ENCODE measurements around the gene RGMB. TPM values are rescaled to one million over a fixed set of nuclear protein-coding genes. Genes with fewer than 3 reads are reported as not detected.

RGMB gene
- total RNA-seq, 1 donor from 2014 or later = 20.0 TPM

DNA sequence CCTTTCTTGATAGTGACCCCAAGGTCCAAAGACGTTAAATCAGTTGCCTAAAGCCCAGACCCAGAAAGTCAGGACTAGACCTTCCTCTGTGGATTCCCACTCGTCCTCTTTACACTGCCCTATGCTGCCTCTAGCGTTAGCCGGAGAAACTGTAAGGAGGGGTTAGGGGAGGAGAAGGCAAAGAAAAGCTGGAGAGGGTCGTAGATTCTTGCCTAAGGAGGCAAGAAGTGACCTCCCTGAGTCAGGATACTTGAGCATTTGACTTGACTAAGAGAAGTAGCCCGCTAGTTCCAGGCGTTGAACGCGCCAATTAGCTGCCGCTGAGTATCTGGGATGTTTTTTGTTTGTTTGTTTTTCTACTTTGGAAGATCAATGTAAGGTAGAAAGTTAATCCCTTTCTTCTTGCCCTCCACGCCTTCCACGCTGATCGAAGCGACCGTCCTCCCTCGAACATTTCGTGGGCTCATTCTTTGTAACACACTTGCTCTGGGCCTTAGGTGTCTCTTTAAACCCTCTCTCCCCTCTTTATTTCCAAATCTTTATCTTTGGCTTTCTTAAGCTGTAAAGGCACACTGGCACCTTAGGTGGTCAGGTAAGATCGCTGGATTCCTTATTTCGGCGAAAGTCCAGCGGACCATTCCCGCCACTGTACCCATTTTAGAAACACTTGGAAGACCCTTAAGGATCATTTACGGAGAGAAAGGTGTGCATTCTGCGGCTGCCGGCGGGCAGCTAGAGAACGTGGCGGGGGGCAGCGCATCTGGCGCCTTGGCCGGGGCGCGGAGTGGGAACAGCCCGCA lies 5.1 kb upstream of the RGMB start:
- DNase-seq (ENCODE audit: low spot score) = peak; percentile 46

- DNase-seq (ENCODE audit: low spot score) = no peak
These were observed 4.6 kb upstream of the RGMB start for GRCh38 chr5:98768960-98769209.

DNA sequence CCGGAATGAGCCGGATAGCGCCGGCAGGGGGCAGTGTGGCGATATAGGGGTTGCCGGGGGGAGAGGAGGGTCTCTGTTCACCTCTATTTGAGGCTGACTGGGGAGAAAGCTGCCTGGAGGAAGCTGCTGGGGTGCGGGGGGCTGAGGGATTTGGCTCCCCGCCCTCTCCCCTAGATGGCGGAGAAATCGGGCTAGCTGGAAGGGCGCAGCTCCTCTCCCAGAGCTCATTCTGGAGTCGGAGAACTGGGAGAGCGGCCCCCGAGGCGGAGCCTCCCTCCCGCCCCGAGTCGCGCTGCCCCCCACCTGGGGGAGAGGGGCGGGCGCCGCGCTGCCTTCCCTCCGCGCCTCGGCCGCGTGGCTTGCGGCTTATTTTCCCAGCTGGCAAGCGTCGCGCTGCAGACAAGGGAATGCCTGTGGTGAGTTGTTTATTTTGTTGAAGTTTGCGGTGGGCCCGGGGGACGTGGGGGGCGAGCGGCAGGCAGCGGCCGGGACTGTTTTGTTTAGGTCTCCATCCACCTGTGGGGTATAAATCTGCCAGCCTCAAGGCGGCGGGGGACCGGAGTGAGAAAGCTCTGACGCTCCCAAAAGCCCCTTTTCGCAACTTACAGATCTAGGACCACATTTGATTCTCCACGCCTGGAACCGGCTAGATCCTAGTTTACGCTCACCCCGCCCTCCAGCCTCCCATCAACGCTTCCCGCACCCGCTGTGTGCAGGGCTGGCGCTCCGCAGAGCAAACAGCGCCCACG lies 4.1 kb upstream of the RGMB start:
- no peak for DNase-seq (ENCODE audit: low spot score)

- DNase-seq (ENCODE audit: low spot score) = no peak
These were observed 3.6 kb upstream of the RGMB start for GRCh38 chr5:98769959-98770208.

DNA sequence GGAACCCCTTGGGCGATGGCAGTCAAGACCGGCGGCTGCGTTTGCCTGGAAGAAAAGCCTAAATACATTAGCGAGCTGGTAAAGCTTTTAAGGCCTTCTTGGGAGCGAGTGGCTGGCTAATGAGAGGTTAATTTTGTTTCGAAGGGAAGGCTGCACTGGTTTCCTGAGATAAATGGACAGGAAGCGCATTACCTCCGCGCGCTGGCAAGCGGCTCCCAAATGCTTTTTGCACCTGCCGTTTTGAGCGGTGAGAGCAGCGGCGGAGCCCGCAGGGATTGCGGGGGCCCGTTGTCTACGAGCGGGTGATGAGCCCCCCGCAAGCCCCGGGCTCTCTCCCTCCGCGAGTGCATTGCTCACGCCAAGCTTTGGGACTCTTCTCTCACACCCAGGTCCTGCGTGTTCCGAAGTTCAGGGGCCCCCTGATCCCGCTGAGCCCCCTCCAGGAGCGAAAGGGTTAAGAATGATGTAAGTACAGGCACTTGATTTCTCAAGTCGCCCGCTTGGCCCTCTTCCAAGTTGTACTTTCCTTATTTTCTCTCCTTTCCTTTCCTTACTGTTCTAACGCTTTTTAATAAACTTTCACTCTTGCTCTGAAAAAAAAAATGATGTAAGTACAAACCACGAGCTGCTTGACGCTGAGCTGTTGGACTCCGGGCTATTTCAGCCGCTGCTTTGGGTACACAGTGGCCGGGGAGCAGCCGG lies 3.1 kb upstream of the RGMB start:
- DNase-seq (ENCODE audit: low spot score) = peak; percentile 57

DNA sequence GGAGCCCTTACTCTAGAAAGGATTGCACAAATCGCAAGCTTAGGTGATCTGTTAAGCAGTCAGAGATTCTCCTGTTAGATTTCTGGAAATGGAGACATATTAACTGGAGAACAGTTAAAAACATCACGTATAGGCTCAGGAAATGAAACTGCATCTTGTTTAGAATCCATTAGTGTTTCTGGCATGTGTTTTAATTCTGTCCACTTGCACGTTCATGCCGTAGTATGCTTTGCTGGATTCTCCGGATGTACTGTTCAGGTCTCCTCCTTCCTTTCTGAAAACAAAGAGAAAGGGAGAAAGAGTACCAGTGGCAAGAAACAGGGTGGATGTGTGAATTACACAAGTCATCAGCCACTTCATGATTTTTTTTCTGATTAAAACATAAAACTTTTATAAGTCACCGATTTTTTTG lies 2.5 kb upstream of the RGMB start:
- DNase-seq (ENCODE audit: low spot score) = no peak

DNA sequence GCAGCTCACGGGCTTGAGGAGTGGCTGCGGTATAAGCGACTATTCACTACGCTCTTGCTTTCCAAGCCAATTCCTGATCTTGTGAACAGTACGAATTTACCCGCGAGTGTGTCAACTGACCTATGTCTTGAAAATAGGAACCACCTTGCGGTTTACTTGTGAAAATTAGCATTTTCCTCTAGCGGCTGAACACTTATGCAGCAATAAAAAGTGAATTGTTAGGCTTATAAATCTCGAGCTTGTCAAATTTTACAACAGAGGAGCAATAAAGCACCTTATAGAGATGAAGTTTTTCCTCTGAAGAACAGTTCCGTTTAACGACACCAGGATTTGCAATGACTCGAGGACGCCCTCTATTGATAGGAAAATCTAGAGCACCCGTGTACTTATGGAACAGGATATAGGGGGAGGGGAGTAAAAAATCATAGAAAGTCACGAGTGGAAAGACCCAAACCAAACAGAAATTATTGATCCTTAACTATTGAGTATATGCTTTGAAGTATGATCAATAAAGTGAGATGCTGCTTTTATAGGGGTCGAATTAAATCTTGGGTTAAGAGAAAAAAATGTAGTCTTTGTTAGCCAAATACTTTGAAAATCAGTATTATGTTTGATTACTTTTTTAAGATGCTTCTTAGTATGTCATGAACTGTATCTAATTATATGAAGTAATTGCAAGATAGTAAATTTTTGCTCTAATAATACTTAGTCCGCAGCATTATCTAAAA lies 1.9 kb upstream of the RGMB start:
- peak; percentile 77 for DNase-seq (ENCODE audit: low spot score)

GRCh38 chr5:98772415-98773213 lies 849 bp upstream of the RGMB start:
- peak; percentile 75 for DNase-seq (ENCODE audit: low spot score)

GRCh38 chr5:98773214-98773463 lies 324 bp upstream of the RGMB start:
- no peak for DNase-seq (ENCODE audit: low spot score)

DNA sequence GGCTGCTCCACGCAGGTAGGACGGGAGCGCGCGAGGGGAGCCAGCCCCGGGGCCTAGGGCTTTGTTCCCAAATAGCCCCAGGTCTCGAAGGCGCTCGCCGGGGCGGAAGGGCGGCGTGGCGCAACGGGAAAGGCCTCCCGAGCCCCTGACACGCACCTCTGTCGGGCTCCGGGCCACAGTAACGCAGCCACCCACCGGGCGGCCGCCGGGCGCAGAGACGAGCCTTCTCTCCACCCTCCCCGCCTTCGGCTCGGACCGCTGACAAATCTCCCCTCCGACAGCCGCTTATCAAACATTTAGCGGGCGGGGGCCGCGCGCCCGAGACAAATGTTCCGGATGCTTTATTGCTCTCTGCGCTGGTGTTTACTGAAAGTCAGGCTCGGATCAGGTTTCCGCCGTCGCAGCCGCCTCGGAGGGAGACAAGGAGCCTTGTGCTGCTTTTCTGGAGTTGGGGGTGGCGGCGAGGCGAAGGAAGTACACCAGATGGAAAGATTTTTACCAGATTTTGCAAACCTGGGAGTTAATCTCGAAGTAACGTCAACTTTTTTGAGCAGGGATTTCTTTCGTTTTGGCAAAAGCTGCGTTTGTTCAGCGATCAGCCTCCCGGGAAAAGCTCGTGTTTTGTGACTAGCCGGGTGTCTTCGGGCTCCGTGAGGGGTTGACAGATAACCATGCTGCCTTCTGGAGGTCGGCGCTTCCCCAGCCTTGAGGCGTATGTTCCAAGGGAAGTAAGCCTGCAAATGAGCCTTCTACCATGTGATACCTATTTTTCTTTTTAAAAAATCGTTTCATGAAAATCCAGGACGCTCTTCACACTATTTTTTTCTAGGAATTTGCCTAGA lies 950 bp downstream of the RGMB start:
- peak; percentile 76 for DNase-seq (ENCODE audit: low spot score)

GRCh38 chr5:98775246-98776065 lies 2.0 kb downstream of the RGMB start:
- no peak for DNase-seq (ENCODE audit: low spot score)

DNA sequence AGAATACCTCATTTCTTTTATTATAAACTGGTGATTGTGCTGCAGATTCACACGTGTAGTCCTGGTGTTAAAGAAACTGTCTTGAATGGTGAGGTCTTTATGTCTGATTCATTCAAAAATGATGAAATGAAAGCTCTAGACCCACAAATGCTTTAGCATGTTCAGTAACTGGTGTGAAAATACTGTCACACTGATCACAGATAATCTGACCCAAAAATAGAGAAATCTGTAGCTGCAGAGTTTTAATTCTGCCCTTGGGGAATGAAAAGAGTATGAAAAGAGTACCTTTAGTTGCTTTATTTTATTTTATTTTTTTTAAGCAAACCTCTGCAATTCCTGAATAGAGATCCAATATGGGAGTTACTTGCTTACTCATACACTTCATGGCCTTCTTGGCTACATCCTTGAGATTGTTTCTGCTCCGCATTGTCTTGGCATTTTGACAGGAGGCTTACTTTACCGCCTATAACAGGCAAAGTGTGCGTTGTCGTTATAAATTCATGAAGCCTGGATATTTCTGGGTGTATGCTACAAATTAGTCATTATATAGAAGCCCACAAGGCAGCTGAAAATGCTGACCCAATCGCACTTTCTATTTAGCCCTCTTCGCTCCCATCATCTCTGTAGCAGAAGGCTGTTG lies 2.7 kb downstream of the RGMB start:
- no peak for DNase-seq (ENCODE audit: low spot score)

GRCh38 chr5:98777295-98777694 lies 3.8 kb downstream of the RGMB start:
- no peak for DNase-seq (ENCODE audit: low spot score)

DNA sequence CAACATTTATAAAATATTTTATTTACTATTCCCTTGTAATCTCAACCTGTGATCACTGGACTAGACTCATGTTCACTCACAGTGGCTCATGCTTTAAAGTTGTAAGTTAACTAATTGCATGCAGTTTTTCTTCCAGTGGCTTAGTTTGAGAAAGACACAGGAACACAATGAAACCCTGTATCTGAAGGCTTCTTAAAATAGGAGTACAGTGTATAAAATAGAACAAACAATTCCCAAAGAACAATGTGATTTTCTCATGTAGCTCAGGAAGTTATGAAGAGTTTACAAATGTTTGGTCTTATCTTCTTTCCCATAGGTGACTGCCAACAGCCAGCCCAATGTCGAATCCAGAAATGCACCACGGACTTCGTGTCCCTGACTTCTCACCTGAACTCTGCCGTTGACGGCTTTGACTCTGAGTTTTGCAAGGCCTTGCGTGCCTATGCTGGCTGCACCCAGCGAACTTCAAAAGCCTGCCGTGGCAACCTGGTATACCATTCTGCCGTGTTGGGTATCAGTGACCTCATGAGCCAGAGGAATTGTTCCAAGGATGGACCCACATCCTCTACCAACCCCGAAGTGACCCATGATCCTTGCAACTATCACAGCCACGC lies 5.9 kb downstream of the RGMB start:
- no peak for DNase-seq (ENCODE audit: low spot score)

DNA sequence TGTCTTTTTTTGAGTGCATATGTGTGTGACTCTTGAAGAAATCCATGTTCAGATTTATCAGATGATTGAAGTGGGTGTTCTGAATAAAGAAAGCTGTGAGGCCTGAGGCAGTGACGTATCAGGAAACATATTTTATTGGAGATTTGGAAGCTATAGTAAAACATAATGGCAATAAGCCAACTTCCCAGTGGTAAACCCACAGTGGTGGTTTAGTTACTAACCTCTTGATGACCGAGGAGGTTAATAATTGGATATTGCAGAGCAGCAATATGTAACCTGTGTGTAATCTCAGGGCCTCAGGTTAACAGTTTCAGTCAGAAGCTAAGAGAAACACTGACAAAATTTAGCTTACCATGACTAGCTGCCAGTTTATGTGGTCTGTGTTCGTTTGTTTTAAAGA lies 6.9 kb downstream of the RGMB start:
- no peak for DNase-seq (ENCODE audit: low spot score)

DNA sequence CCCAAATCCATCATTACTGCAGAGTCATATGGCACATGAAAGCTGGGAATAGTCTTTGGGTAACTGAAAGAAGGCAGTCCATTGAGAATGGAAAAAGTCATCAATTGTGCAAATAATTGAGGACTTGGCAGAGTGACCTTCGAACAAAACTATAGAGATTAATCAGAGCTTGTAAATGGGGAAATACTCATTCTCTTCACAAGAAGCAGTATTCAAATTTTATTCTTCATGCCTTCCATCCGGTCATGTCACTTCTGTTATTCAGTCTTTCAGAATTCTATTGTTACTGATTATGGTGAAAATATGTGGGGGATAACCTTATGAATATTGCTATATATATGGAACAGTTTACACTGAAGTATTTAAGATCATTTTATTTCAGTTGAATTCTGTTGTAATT lies 8.1 kb downstream of the RGMB start:
- no peak for DNase-seq (ENCODE audit: low spot score)

GRCh38 chr5:98781964-98782363 lies 8.5 kb downstream of the RGMB start:
- DNase-seq (ENCODE audit: low spot score) = no peak

DNA sequence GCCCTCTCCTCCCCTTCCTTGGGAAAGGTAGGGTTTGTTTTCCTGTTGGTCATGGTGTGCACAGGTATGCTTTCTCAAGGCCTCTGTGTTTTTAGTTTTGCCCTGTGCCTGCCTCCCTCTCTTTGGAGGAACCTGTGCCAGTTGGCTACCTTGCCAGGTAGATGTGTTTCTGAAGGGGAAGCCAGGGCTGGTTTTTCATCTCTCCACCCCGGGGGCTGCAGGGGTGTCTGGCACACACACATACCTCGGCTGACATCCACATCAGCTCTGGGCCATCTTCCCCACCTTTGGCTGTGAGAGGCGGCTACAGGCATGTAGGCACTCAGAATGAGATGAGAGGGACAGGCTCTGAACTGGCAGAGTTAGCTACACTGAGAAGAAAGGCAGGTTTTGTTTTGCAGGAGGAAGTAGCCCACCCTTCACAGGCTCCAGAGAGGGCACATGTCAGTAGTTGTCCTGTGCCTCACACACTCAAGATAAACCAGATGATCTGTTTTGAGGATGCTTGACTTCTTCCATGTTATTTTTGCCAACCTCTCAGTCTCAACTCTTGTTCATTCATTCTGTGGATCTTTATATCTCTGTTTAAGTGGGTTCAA lies 9.7 kb downstream of the RGMB start:
- no peak for DNase-seq (ENCODE audit: low spot score)

DNA sequence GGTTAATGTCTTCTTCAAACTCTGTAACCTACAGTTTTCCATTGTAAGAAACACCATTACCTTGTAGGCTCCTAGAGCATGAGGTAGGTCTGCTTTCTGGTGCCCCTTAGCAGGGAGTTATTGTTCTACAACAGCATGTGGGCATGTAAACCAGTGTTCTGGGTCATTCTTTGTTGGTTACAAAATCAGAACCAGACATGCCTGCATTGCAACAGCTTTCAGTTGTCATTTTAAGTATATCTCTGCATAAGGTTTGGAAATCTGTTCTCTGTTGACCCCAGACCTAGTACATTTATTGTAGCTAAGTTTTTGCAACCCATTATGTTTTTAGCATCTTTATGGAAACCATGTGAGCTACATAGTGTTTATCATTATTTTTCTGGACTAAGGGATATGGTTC lies 10.9 kb downstream of the RGMB start:
- no peak for DNase-seq (ENCODE audit: low spot score)
